GM12878 (cell line): ENCODE data around the gene CHODL. TPM values are rescaled to one million over a fixed set of nuclear protein-coding genes. Genes with fewer than 3 reads are reported as not detected.

Source experiments
- ATAC-seq: fragments of 200-7000 bp; cut with Tn5 transposase; 3 replicates; pipeline ENCODE4 v1.9.1; 2020; ENCODE audit warnings: mild to moderate bottlenecking, moderate library complexity
- BruUV-seq: library from RNA; stranded (reverse); fragments of 400-500 nt; replicated peaks from 2 replicates; lab custom pipeline; 2021; lab: Mats Ljungman, UMichigan
- CTCF ChIA-PET: fragments of 300-600 bp; sonication (Branson Sonifier 250); formaldehyde crosslinking; extraction: SDS; loops from one replicate; lab custom pipeline; 2021; ENCODE audit warnings: inconsistent platforms; lab: Yijun Ruan, JAX
- POLR2A ChIA-PET: fragments of 350-600 bp; formaldehyde crosslinking; extraction: SDS; loops from one replicate; lab custom pipeline; 2021; ENCODE audit warnings: inconsistent platforms; lab: Charles Lee
- RAD21 ChIA-PET: fragments of 300-600 bp; sonication (Branson Sonifier 250); formaldehyde crosslinking; loops from one replicate; lab custom pipeline; 2023; ENCODE audit warnings: antibody characterized with exemption; ENCODE audit not compliant: unreplicated experiment; lab: Charles Lee
- SMC1A ChIA-PET: fragments of 300-600 bp; sonication (Branson Sonifier 250); formaldehyde crosslinking; loops from one replicate; lab custom pipeline; 2023; ENCODE audit not compliant: unreplicated experiment, uncharacterized antibody; lab: Charles Lee
- DNase-seq: peaks from one replicate; pipeline ENCODE4 v3.0.0-alpha.2; 2011; ENCODE audit warnings: low read depth, low spot score
- FAIRE-seq: peaks from 3 replicates; lab custom pipeline; 2011; peaks lifted over from hg19 to GRCh38; lab: Jason Lieb, UNC
- H2AFZ ChIP-seq: 2 replicates; pipeline ENCODE4 v1.6.0; 2011; ENCODE audit warnings: low read depth, low read length, control low read depth; ENCODE audit not compliant: control insufficient read depth
- H3K27ac ChIP-seq: 2 replicates; pipeline ENCODE4 v1.5.1; 2011; ENCODE audit warnings: control low read depth; ENCODE audit not compliant: control insufficient read depth, insufficient read depth
- H3K27me3 ChIP-seq, 2 experiments: replicated peaks in 1 of 2; 2 replicates each; pipeline versions ENCODE4 v1.6.0 to v1.6.1; 2011; ENCODE audit warnings: low read length in 1 of 2; ENCODE audit not compliant: control insufficient read depth in 2 of 2, insufficient read depth in 2 of 2
- H3K36me3 ChIP-seq, 2 experiments: 2 replicates each; pipeline ENCODE4 v1.5.1; 2011; ENCODE audit warnings: low read length in 1 of 2; ENCODE audit not compliant: control insufficient read depth in 2 of 2, insufficient read depth in 2 of 2
- H3K4me1 ChIP-seq: 2 replicates; pipeline ENCODE4 v1.6.1; 2011; ENCODE audit warnings: mild to moderate bottlenecking, low read length, moderate library complexity, mixed read lengths; ENCODE audit not compliant: control insufficient read depth, insufficient read depth
- H3K4me2 ChIP-seq: 2 replicates; pipeline ENCODE4 v1.6.0; 2011; ENCODE audit warnings: control low read depth; ENCODE audit not compliant: control insufficient read depth, insufficient read depth
- H3K4me3 ChIP-seq: fragments of 200-600 bp; sonication (generic); 2 replicates; pipeline ENCODE4 v1.5.1; 2016
- H3K79me2 ChIP-seq: 2 replicates; pipeline ENCODE4 v1.6.0; 2011; ENCODE audit warnings: low read length; ENCODE audit not compliant: control insufficient read depth, insufficient read depth
- H3K9ac ChIP-seq: 2 replicates; pipeline ENCODE4 v1.8.0; 2011; ENCODE audit warnings: low read length, control low read depth, mixed read lengths; ENCODE audit not compliant: control insufficient read depth, insufficient read depth
- H3K9me3 ChIP-seq: replicated peaks from 3 replicates; pipeline ENCODE4 v1.5.1; 2011; ENCODE audit warnings: mild to moderate bottlenecking, low read length; ENCODE audit not compliant: control insufficient read depth, insufficient read depth
- H4K20me1 ChIP-seq: 2 replicates; pipeline ENCODE4 v1.6.0; 2011; ENCODE audit not compliant: control insufficient read depth, insufficient read depth
- CHD1 ChIP-seq: IDR thresholded peaks from 2 replicates; pipeline ENCODE4 v1.6.1; 2012; ENCODE audit warnings: low read depth, low read length, improper control_type of control experiment
- NRF1 ChIP-seq: conservative IDR thresholded peaks from 2 replicates; pipeline ENCODE4 v1.6.1; 2011; ENCODE audit warnings: mild to moderate bottlenecking, low read depth, low read length, improper control_type of control experiment
- SPI1 ChIP-seq: IDR thresholded peaks from 2 replicates; pipeline ENCODE4 v1.6.1; 2011; ENCODE audit warnings: low read depth, mild to moderate bottlenecking, low read length, moderate library complexity, borderline replicate concordance; ENCODE audit not compliant: insufficient read depth
- ZNF207 ChIP-seq: fragments of 450-650 bp; IDR thresholded peaks from 2 replicates; pipeline ENCODE4 v1.6.1; 2014; ENCODE audit warnings: antibody characterized with exemption, mild to moderate bottlenecking, borderline replicate concordance
- ZSCAN29 ChIP-seq: fragments of 450-650 bp; IDR thresholded peaks from 2 replicates; pipeline ENCODE4 v1.6.1; 2017; ENCODE audit warnings: mild to moderate bottlenecking, moderate library complexity
- WGBS: methylation state at CpG from one replicate; pipeline ENCODE4 v1.1.6; 2016; ENCODE audit warnings: low lambda C conversion rate; ENCODE audit not compliant: insufficient replicate concordance, insufficient coverage; ENCODE audit errors: missing lambda C conversion rate; 5-methylcytosine and 5-hydroxymethylcytosine counted together
- in situ Hi-C: fragments of 300-500 bp; cut with MboI; formaldehyde crosslinking; loops from 9 replicates; pipeline ENCODE4 v1.14.3; 2018; ENCODE audit warnings: mixed read lengths
- intact Hi-C: fragments of 100-400 bp; cut with micrococcal nuclease; formaldehyde crosslinking; loops from one replicate; pipeline ENCODE4 v1.14.2; 2022; ENCODE audit not compliant: unreplicated experiment
- polyA plus RNA-seq, 11 experiments: library from polyadenylated mRNA; depleted of rRNA in 4 of 11; unstranded in 6 of 11; stranded (reverse) in 5 of 11; fragments of >200 nt; fragmentation: Nextera tagmentation in 4 of 11; fragmentation: Illumina TruSeq in 1 of 11; extraction: Ambion mirVana in 4 of 11; extraction: Trizol in 1 of 11; gene quantifications; 1 replicate in 1 of 11; 2 replicates in 10 of 11; pipeline versions ENCODE4 v1.2.1 to v1.2.3, GENCODE V29; 2011 to 2016; ENCODE audit warnings: inconsistent platforms in 2 of 11, missing spikeins in 2 of 11, low read depth in 1 of 11
- total RNA-seq, 4 experiments: library from RNA; depleted of rRNA in 3 of 4; stranded (reverse); fragments of >200 nt in 3 of 4; fragmentation: Illumina TruSeq in 1 of 4; extraction: Trizol in 1 of 4; gene quantifications; 2 replicates each; pipeline versions ENCODE4 v1.2.1 to v1.2.3, GENCODE V29; 2013 to 2021
- TF ChIP-seq, protein P1 (sequence below): IDR thresholded peaks from 2 replicates; pipeline ENCODE4 v1.6.1; 2012; ENCODE audit warnings: low read depth, low read length, improper control_type of control experiment
- TF ChIP-seq, protein P2 (sequence below): IDR thresholded peaks from 2 replicates; pipeline ENCODE4 v1.6.1; 2012; ENCODE audit warnings: low read length, inconsistent platforms
- TF ChIP-seq, protein P3 (sequence below): IDR thresholded peaks from 2 replicates; pipeline ENCODE4 v1.6.1; 2011; ENCODE audit warnings: borderline replicate concordance, low read depth, mild to moderate bottlenecking, moderate library complexity, mixed read lengths, low read length; ENCODE audit not compliant: insufficient read depth; ENCODE audit errors: extremely low read length

Gene CHODL
- total and polyA plus RNA-seq, 10 of the 15 experiments (the other 5 are each of a cell fraction or from before 2014, with no cell fraction given) = 0.11 to 0.69 (median 0.20) TPM; not detected in 1

DNA sequence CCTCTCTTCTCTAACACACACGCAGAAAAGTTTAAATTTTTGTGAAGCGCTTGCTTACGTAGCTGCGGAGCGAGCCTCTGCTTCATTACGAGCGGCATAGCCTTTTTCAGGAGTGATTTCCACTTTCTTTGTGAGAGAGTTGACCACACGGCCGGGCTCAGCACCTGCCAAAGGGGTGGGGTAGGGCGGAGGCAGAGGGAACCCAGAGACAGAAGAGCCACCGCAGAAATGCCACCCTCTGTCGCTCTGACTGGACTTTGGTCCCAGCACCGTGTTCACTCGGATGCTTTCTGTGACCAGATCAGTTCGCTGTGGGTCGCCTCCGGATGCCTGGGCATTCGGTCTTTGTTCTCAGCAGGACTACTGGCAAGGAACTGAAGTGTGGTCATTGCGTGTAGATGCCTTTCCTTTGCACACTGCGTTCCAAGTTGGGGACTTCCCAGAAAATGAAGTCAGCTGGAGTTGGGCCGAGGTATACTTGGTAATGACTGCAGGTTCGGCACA is 883 bp downstream of the CHODL start:
- RAD21 ChIA-PET = no interaction called here
- DNase-seq = no peak

More for the DNA sequence above, 883 bp downstream of the CHODL start:
- Histone ChIP-seq H3K4me2 (no peak overlapping the region), H3K9ac (no peak overlapping the region), H4K20me1 (no peaks in the 10 kb centered on the region), H2AFZ (no peak overlapping the region), H3K79me2 (no peaks in the 10 kb centered on the region), H3K9me3 (no peaks in the 10 kb centered on the region), H3K27me3 (no peaks in the 10 kb centered on the region)
- intact Hi-C loops = no loop called here
- SMC1A ChIA-PET = no interaction called here
- in situ Hi-C loops = no loop called here
- WGBS = 9% methylated on average over 17 of the region's 22 CpGs
- ATAC-seq = no peak
- TF ChIP-seq CHD1 (no peak), SPI1 (no peak), ZNF207 (no peak), NRF1 (no peak), ZSCAN29 (no peak)
- TF ChIP-seq, protein P1, sequence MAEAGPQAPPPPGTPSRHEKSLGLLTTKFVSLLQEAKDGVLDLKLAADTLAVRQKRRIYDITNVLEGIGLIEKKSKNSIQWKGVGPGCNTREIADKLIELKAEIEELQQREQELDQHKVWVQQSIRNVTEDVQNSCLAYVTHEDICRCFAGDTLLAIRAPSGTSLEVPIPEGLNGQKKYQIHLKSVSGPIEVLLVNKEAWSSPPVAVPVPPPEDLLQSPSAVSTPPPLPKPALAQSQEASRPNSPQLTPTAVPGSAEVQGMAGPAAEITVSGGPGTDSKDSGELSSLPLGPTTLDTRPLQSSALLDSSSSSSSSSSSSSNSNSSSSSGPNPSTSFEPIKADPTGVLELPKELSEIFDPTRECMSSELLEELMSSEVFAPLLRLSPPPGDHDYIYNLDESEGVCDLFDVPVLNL = no peak
- TF ChIP-seq, protein P2, sequence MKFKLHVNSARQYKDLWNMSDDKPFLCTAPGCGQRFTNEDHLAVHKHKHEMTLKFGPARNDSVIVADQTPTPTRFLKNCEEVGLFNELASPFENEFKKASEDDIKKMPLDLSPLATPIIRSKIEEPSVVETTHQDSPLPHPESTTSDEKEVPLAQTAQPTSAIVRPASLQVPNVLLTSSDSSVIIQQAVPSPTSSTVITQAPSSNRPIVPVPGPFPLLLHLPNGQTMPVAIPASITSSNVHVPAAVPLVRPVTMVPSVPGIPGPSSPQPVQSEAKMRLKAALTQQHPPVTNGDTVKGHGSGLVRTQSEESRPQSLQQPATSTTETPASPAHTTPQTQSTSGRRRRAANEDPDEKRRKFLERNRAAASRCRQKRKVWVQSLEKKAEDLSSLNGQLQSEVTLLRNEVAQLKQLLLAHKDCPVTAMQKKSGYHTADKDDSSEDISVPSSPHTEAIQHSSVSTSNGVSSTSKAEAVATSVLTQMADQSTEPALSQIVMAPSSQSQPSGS = no peak
- TF ChIP-seq, protein P3, sequence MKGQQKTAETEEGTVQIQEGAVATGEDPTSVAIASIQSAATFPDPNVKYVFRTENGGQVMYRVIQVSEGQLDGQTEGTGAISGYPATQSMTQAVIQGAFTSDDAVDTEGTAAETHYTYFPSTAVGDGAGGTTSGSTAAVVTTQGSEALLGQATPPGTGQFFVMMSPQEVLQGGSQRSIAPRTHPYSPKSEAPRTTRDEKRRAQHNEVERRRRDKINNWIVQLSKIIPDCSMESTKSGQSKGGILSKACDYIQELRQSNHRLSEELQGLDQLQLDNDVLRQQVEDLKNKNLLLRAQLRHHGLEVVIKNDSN = no peak
- TF ChIP-seq, all 136 proteins: peak for 0
- Histone ChIP-seq H3K36me3 (no peaks in the 10 kb centered on the region), H3K4me1 (no peaks in the 10 kb centered on the region), H3K4me3 (no peak overlapping the region), H3K27ac (no peak overlapping the region)
- FAIRE-seq = no peak
- POLR2A ChIA-PET = no interaction called here
- BruUV-seq = no TSS peak
- CTCF ChIA-PET = no interaction called here
